Kidney (tissue), 14 donors: Measurements from ENCODE around the gene MS4A18. TPM values are rescaled to one million over a fixed set of nuclear protein-coding genes. Genes with fewer than 3 reads are reported as not detected.
A peak's percentile ranks its signal among the peaks of the same experiment; 100 is the strongest.

Experiments used
- DNase-seq, 5 donors: peaks; one replicate each; pipeline ENCODE4 v3.0.0-alpha.2; 2013 to 2020
- FAIRE-seq: peaks from 2 replicates; lab custom pipeline; 2012; peaks lifted over from hg19 to GRCh38; lab: Jason Lieb, UNC
- H3K27ac ChIP-seq, 2 donors: one replicate each; pipeline ENCODE4 v1.7.0; 2013; ENCODE audit warnings: low read depth in 2 of 2, low read length in 2 of 2, inconsistent platforms in 1 of 2
- H3K27me3 ChIP-seq: one replicate; pipeline ENCODE4 v1.7.1; 2013; ENCODE audit warnings: low read length, inconsistent platforms; ENCODE audit not compliant: control insufficient read depth, insufficient read depth
- H3K36me3 ChIP-seq, 3 donors: one replicate each; pipeline versions ENCODE4 v1.7.0 to v1.7.1; 2013; ENCODE audit warnings: low read length in 3 of 3, control low read depth in 1 of 3, inconsistent platforms in 1 of 3; ENCODE audit not compliant: insufficient read depth in 3 of 3, control insufficient read depth in 2 of 3
- H3K4me1 ChIP-seq, 3 donors: one replicate each; pipeline versions ENCODE4 v1.7.0 to v1.7.1; 2013; ENCODE audit warnings: low read length in 3 of 3, inconsistent platforms in 1 of 3, low read depth in 1 of 3; ENCODE audit not compliant: control insufficient read depth in 2 of 3, insufficient read depth in 2 of 3
- H3K4me3 ChIP-seq, 3 donors: one replicate each; pipeline versions ENCODE4 v1.7.0 to v1.8.1; 2013; ENCODE audit warnings: low read length in 3 of 3, control low read depth in 1 of 3, inconsistent platforms in 1 of 3
- H3K9ac ChIP-seq, 3 donors: one replicate each; pipeline versions ENCODE4 v1.7.0 to v1.7.1; 2013; ENCODE audit warnings: low read length in 3 of 3, control low read depth in 1 of 3, inconsistent platforms in 1 of 3
- H3K9me3 ChIP-seq, 3 donors: one replicate each; pipeline versions ENCODE4 v1.7.0 to v1.7.1; 2013; ENCODE audit warnings: low read length in 3 of 3, control low read depth in 1 of 3, inconsistent platforms in 1 of 3; ENCODE audit not compliant: control insufficient read depth in 2 of 3, insufficient read depth in 1 of 3
- intact Hi-C: fragments of 100-400 bp; cut with DNase I; formaldehyde crosslinking; loops from one replicate; pipeline ENCODE4 v1.11.1; 2022
- polyA plus RNA-seq: library from polyadenylated mRNA; stranded (reverse); fragments of 350-450 nt; fragmentation: Illumina TruSeq; extraction: RNeasy Lipid Tissue Mini Kit (QIAGEN cat#74804); gene quantifications from one replicate; pipeline ENCODE4 v1.2.3, GENCODE V29; 2014; ENCODE audit warnings: low read depth, low replicate concordance; ENCODE audit not compliant: insufficient read depth
- total RNA-seq: library from RNA; stranded (reverse); fragmentation: NEBNext Ultra II Directional; extraction: Animal tissue kit (Norgen Biotek cat#: 25700); gene quantifications from one replicate; pipeline ENCODE4 v1.2.1, GENCODE V29; 2021
- TF ChIP-seq, protein P1 (sequence below): IDR thresholded peaks from 3 replicates; pipeline ENCODE4 v1.5.1; 2012; ENCODE audit warnings: mild to moderate bottlenecking, moderate library complexity, borderline replicate concordance; ENCODE audit not compliant: insufficient read depth; ENCODE audit errors: extremely low read depth
- donor health status: control.
- donor health status: control.
- donor health status: control.
- donor health status: control.
- donor health status: control.
- donor health status: DM: yes; HTN: yes; CAD: no.
- donor health status: Normal renal cell carcinoma (clear cell type).

The MS4A18 gene
- total and polyA plus RNA-seq, 2 donors from 2014 or later, result not detected

DNA sequence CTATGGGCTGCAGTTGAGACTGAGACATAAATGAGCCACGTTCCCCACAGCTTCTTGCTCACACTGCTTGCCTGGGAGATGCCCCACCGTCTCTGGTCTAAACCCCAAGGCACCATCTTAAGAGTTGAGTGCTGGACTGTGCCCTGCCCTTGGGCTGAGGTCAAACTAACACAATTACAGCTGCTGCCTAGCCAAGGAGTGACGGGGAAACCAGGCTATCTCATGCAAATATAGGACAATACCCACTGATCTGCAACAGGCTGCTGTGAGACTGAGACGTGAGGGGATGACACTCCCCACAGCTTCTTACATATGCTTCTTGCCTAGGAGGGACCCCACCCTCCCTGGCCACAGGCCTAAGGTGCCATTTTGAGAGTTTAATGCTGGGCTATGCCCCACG lies 32.9 kb upstream of the MS4A18 start:
- FAIRE-seq (no peak), DNase-seq (no peak)
- H3K4me3 ChIP-seq, result no peak overlapping the region
- no peaks in the 10 kb centered on the region for H3K9me3 ChIP-seq
- H3K9ac ChIP-seq, result no peak overlapping the region
- H3K27me3 ChIP-seq, result no peaks in the 10 kb centered on the region
- H3K4me1 ChIP-seq, result no peaks in the 10 kb centered on the region
- intact Hi-C loops, result no loop called here
- no peaks in the 10 kb centered on the region for H3K36me3 ChIP-seq
- H3K27ac ChIP-seq, result no peak overlapping the region
- TF ChIP-seq, protein P1, sequence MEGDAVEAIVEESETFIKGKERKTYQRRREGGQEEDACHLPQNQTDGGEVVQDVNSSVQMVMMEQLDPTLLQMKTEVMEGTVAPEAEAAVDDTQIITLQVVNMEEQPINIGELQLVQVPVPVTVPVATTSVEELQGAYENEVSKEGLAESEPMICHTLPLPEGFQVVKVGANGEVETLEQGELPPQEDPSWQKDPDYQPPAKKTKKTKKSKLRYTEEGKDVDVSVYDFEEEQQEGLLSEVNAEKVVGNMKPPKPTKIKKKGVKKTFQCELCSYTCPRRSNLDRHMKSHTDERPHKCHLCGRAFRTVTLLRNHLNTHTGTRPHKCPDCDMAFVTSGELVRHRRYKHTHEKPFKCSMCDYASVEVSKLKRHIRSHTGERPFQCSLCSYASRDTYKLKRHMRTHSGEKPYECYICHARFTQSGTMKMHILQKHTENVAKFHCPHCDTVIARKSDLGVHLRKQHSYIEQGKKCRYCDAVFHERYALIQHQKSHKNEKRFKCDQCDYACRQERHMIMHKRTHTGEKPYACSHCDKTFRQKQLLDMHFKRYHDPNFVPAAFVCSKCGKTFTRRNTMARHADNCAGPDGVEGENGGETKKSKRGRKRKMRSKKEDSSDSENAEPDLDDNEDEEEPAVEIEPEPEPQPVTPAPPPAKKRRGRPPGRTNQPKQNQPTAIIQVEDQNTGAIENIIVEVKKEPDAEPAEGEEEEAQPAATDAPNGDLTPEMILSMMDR, result no peak

DNA sequence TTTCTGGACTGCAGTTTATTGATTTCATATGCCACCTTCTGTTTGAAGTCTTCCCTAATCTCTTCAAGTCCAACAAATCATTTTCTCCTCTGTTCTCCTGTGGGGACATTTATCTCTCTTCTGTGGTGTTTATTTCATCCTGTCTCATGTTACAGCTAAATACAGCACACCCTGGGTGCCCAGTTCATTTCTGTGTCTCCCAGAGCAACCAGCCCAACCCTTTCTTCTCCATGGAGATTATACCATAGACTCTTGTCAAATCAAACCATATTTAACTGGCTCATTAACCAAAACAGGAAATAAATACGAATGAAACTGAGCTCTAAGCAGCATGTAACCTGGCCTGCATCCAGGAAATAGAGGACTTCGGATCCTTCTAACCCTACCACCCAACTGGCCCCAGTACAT lies 25.2 kb upstream of the MS4A18 start, which contains the start of gene MS4A8:
MS4A8 (plus strand) TSS at position 329 of the 408 bp plus-strand sequence. CDS start 1,249 bp downstream, outside the sequence.
- no peak within 1 kb of the TSS for H3K27ac ChIP-seq
- DNase-seq, result peak in 2 of 5 donors; percentile 6 to 15

DNA sequence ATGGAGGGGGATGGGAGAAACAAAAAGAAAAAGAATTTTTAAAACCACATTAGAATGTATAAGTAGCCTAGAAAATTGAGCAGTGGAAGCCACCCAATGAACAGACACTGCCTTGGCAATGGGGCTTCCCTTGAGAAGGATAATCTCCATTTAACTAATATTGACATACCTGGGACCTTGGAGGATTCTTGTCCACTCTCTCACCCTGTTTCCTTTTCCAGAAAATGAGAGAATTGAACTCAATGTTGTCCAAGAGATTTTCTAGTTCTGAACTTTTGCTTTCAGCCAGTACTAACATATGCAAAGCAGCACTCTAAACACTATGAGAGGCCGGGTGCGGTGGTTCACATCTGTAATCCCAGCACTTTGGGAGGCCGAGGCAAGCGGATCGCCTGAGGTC lies 24.6 kb upstream of the MS4A18 start:
- no peak overlapping the region for H3K9ac ChIP-seq
- H3K36me3 ChIP-seq, result no peaks in the 10 kb centered on the region
- no peak overlapping the region for H3K27ac ChIP-seq
- intact Hi-C loops, result no loop called here
- H3K27me3 ChIP-seq, result no peaks in the 10 kb centered on the region
- FAIRE-seq (no peak), DNase-seq (no peak)
- H3K9me3 ChIP-seq, result no peaks in the 10 kb centered on the region
- H3K4me1 ChIP-seq, result no peaks in the 10 kb centered on the region
- TF ChIP-seq, protein P1, result no peak
- H3K4me3 ChIP-seq, result no peak overlapping the region

More for the DNA sequence above, 25.2 kb upstream of the MS4A18 start, which contains the start of gene MS4A8:
- intact Hi-C loops, result no loop called here
- Histone ChIP-seq H3K9ac (no peak within 1 kb of the TSS), H3K4me1 (no peaks in the 10 kb centered on the region), H3K27me3 (no peaks in the 10 kb centered on the region), H3K36me3 (no peaks in the 10 kb centered on the region), H3K9me3 (no peaks in the 10 kb centered on the region), H3K4me3 (no peak within 1 kb of the TSS)
- TF ChIP-seq, protein P1, result no peak
- no peak for FAIRE-seq
